ENCODE data around the gene PRMT2.

- TF ChIP-seq L3MBTL2 (conservative IDR thresholded peaks at IDR 0.05), result no peak
- no peak for TF ChIP-seq FOXM1 (IDR thresholded peaks at IDR 0.05; ENCODE audit: borderline replicate concordance)
- no peak for TF ChIP-seq FOXK2 (IDR thresholded peaks at IDR 0.05)
These were observed 30.3 kb upstream of the PRMT2 start, which contains the start of gene S100B for GRCh38 chr21:46604975-46605766.

Measured in HEK293T (cell line).